B cell (primary cell): ENCODE results near the gene PRR33.

Source experiments
- EZH2 ChIP-seq: IDR thresholded peaks from 2 replicates; pipeline ENCODE4 v1.6.1; 2012; ENCODE audit warnings: borderline replicate concordance, low read depth, mild to moderate bottlenecking, moderate library complexity, low read length; ENCODE audit not compliant: insufficient read depth, poor library complexity, severe bottlenecking
- TF ChIP-seq, protein P1 (sequence below): fragments of 200-600 bp; IDR thresholded peaks from one replicate; pipeline ENCODE4 v1.8.0; 2022; ENCODE audit warnings: antibody characterized with exemption, mild to moderate bottlenecking

DNA sequence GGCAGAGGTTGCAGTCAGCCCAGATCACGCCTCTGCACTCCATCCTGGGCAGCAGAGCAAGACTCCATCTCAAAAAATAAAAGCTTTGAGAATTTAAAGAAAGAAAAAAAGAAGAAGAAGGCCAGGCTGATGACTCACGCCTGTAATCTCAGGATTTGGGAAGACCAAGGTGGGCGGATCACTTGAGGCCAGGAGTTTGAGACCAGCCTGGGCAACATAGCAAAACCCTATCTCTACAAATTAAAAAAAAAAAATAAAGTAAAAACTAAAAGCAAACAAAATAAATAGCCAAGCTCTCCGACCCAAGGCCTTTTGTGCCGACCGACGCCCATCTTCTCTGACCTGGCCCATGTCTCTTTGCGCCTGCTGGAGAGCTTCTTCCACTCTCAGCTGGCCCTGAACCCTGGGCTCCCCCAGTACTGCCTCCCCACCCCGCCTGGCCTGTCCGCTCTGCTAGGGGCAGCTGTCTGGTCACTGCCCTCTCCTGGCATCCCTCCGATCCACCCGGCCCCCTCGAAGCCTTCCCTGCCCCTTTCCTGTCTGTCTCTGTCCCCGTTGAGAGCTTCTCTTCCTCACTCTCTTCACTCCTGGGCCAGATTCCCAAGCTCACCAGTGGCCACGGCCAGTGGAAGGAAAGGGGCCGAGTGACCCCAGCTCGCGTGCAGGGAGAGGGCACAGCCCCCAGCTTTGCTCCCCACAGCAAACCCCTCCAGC, 43.6 kb downstream of the PRR33 start:
- TF ChIP-seq, protein P1, sequence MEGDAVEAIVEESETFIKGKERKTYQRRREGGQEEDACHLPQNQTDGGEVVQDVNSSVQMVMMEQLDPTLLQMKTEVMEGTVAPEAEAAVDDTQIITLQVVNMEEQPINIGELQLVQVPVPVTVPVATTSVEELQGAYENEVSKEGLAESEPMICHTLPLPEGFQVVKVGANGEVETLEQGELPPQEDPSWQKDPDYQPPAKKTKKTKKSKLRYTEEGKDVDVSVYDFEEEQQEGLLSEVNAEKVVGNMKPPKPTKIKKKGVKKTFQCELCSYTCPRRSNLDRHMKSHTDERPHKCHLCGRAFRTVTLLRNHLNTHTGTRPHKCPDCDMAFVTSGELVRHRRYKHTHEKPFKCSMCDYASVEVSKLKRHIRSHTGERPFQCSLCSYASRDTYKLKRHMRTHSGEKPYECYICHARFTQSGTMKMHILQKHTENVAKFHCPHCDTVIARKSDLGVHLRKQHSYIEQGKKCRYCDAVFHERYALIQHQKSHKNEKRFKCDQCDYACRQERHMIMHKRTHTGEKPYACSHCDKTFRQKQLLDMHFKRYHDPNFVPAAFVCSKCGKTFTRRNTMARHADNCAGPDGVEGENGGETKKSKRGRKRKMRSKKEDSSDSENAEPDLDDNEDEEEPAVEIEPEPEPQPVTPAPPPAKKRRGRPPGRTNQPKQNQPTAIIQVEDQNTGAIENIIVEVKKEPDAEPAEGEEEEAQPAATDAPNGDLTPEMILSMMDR = no peak
- no peak for TF ChIP-seq EZH2
